WTC11 (cell line): ENCODE measurements around the gene ATP11A. TPM values are rescaled to one million over a fixed set of nuclear protein-coding genes. Genes with fewer than 3 reads are reported as not detected.

Experiments used
- ATAC-seq: fragments of 200-7000 bp; cut with Tn5 transposase; 2 replicates; pipeline ENCODE4 v1.10.0; 2021; ENCODE audit warnings: mild to moderate bottlenecking, moderate library complexity
- CTCF ChIA-PET: fragments of 300-600 bp; sonication (Branson Sonifier 250); formaldehyde crosslinking; loops from one replicate; lab custom pipeline; 2021; ENCODE audit warnings: antibody characterized with exemption; lab: Charles Lee
- POLR2A ChIA-PET: fragments of 350-600 bp; sonication (Branson Sonifier 250); formaldehyde crosslinking; loops from one replicate; lab custom pipeline; 2021; ENCODE audit warnings: antibody characterized with exemption; lab: Charles Lee
- DNase-seq: peaks from one replicate; pipeline ENCODE4 v3.0.0; 2021; ENCODE audit warnings: low spot score
- H3K27ac Mint-ChIP-seq: 2 replicates; pipeline ENCODE4 v1.8.0; 2021; ENCODE audit warnings: mixed read lengths
- H3K27me3 Mint-ChIP-seq: 2 replicates; pipeline ENCODE4 v1.8.0; 2021; ENCODE audit warnings: low read depth, mild to moderate bottlenecking, moderate library complexity, mixed read lengths
- H3K36me3 Mint-ChIP-seq: 2 replicates; pipeline ENCODE4 v1.8.0; 2021; ENCODE audit warnings: mixed read lengths
- H3K4me1 Mint-ChIP-seq: 2 replicates; pipeline ENCODE4 v1.8.0; 2022; ENCODE audit warnings: mixed read lengths
- H3K4me3 Mint-ChIP-seq: 2 replicates; pipeline ENCODE4 v1.8.0; 2021; ENCODE audit warnings: mild to moderate bottlenecking, moderate library complexity, mixed read lengths
- H3K9me3 Mint-ChIP-seq: 2 replicates; pipeline ENCODE4 v1.8.0; 2021; ENCODE audit warnings: mixed read lengths
- AFF4 ChIP-seq: sonication (generic); formaldehyde crosslinking; IDR thresholded peaks from 2 replicates; pipeline ENCODE4 v1.8.1; 2023; ENCODE audit warnings: mild to moderate bottlenecking, missing genetic modification reagents, borderline replicate concordance
- CBFB ChIP-seq: sonication (generic); formaldehyde crosslinking; IDR thresholded peaks from 2 replicates; pipeline ENCODE4 v1.8.1; 2022; ENCODE audit warnings: mild to moderate bottlenecking, low read depth, missing genetic modification reagents
- CREM ChIP-seq: sonication (generic); formaldehyde crosslinking; IDR thresholded peaks from 2 replicates; pipeline ENCODE4 v1.8.1; 2022; ENCODE audit warnings: mild to moderate bottlenecking, missing genetic modification reagents, moderate library complexity
- EMX1 ChIP-seq: fragments of 250-450 bp; sonication (Bioruptor Pico); IDR thresholded peaks from 2 replicates; pipeline ENCODE4 v1.8.0; 2021; ENCODE audit warnings: mild to moderate bottlenecking
- FOXP4 ChIP-seq: sonication (generic); formaldehyde crosslinking; IDR thresholded peaks from 2 replicates; pipeline ENCODE4 v1.8.0; 2022; ENCODE audit warnings: mild to moderate bottlenecking, missing genetic modification reagents
- KAT7 ChIP-seq: sonication (generic); formaldehyde crosslinking; IDR thresholded peaks from 2 replicates; pipeline ENCODE4 v1.8.1; 2023; ENCODE audit warnings: missing genetic modification reagents, mild to moderate bottlenecking, borderline replicate concordance
- NFE2L1 ChIP-seq: sonication (generic); formaldehyde crosslinking; IDR thresholded peaks from 2 replicates; pipeline ENCODE4 v1.8.1; 2023; ENCODE audit warnings: missing genetic modification reagents
- NFYB ChIP-seq: sonication (generic); formaldehyde crosslinking; conservative IDR thresholded peaks from 2 replicates; pipeline ENCODE4 v1.8.0; 2022; ENCODE audit warnings: low read depth, missing genetic modification reagents
- RORB ChIP-seq: fragments of 250-450 bp; sonication (Bioruptor Pico); IDR thresholded peaks from 2 replicates; pipeline ENCODE4 v1.9.0; 2021; ENCODE audit warnings: mild to moderate bottlenecking
- SMAD3 ChIP-seq: sonication (generic); formaldehyde crosslinking; IDR thresholded peaks from 2 replicates; pipeline ENCODE4 v1.8.0; 2022; ENCODE audit warnings: missing genetic modification reagents, mild to moderate bottlenecking, borderline replicate concordance
- SP1 ChIP-seq: sonication (generic); formaldehyde crosslinking; conservative IDR thresholded peaks from 2 replicates; pipeline ENCODE4 v1.8.1; 2022; ENCODE audit warnings: missing genetic modification reagents
- TCF7 ChIP-seq: sonication (generic); formaldehyde crosslinking; IDR thresholded peaks from 2 replicates; pipeline ENCODE4 v1.8.0; 2022; ENCODE audit warnings: mild to moderate bottlenecking, low read depth, missing genetic modification reagents, moderate library complexity
- TEAD1 ChIP-seq: sonication (generic); formaldehyde crosslinking; IDR thresholded peaks from 2 replicates; pipeline ENCODE4 v1.8.0; 2022; ENCODE audit warnings: mild to moderate bottlenecking, missing genetic modification reagents
- TEAD4 ChIP-seq: sonication (generic); formaldehyde crosslinking; IDR thresholded peaks from 2 replicates; pipeline ENCODE4 v1.8.0; 2022; ENCODE audit warnings: mild to moderate bottlenecking, missing genetic modification reagents
- USF2 ChIP-seq: sonication (generic); formaldehyde crosslinking; IDR thresholded peaks from 2 replicates; pipeline ENCODE4 v1.8.1; 2023; ENCODE audit warnings: mild to moderate bottlenecking, missing genetic modification reagents, moderate library complexity
- ZNF317 ChIP-seq: sonication (generic); formaldehyde crosslinking; IDR thresholded peaks from 2 replicates; pipeline ENCODE4 v1.8.1; 2023; ENCODE audit warnings: low read depth, mild to moderate bottlenecking, moderate library complexity, missing genetic modification reagents, borderline replicate concordance
- ZNF532 ChIP-seq: fragments of 250-450 bp; sonication (Bioruptor Pico); IDR thresholded peaks from 2 replicates; pipeline ENCODE4 v1.9.0; 2021; ENCODE audit warnings: mild to moderate bottlenecking, borderline replicate concordance
- ZSCAN18 ChIP-seq: fragments of 250-450 bp; sonication (Bioruptor Pico); IDR thresholded peaks from 2 replicates; pipeline ENCODE4 v2.1.2; 2022; ENCODE audit warnings: mild to moderate bottlenecking, moderate library complexity
- total RNA-seq: library from RNA; stranded (reverse); gene quantifications from 3 replicates; pipeline ENCODE4 v1.2.3, GENCODE V29; 2021

Gene ATP11A
- total RNA-seq, 1 experiment from 2014 or later, result 100 TPM

- H3K9me3 Mint-ChIP-seq, result peaks cover 6% of the 10 kb centered on the region
- no peak overlapping the region for H3K27ac Mint-ChIP-seq
- peaks cover 4% of the 10 kb centered on the region for H3K4me1 Mint-ChIP-seq
- TF ChIP-seq CBFB (CRISPR knock-in tag), result no peak
- TF ChIP-seq USF2 (CRISPR knock-in tag), result no peak
- TF ChIP-seq EMX1 (CRISPR knock-in tag), result no peak
- TF ChIP-seq TEAD1, result no peak
- no peak for TF ChIP-seq KAT7 (CRISPR knock-in tag)
- TF ChIP-seq ZNF317, result no peak
- no peak for TF ChIP-seq CREM (CRISPR knock-in tag)
- no peak for TF ChIP-seq TCF7 (CRISPR knock-in tag)
- TF ChIP-seq SP1 (CRISPR knock-in tag), result no peak
- TF ChIP-seq ZNF532, result no peak
- TF ChIP-seq TEAD4 (CRISPR knock-in tag), result no peak
- TF ChIP-seq RORB (CRISPR knock-in tag), result no peak
- TF ChIP-seq FOXP4 (CRISPR knock-in tag), result no peak
- no peak for TF ChIP-seq SMAD3
- no peak for TF ChIP-seq NFYB (CRISPR knock-in tag)
- ATAC-seq (no peak), DNase-seq (no peak)
- H3K4me3 Mint-ChIP-seq, result no peak overlapping the region
- peaks cover 60% of the 10 kb centered on the region for H3K36me3 Mint-ChIP-seq
- no peaks in the 10 kb centered on the region for H3K27me3 Mint-ChIP-seq
- ChIA-PET POLR2A (no interaction called here), CTCF (no interaction called here)
Observed at GRCh38 chr13:112810608-112811007, 120.8 kb downstream of the ATP11A start.

- no peak overlapping the region for H3K4me3 Mint-ChIP-seq
- ChIA-PET CTCF (no interaction called here), POLR2A (no interaction called here)
- H3K36me3 Mint-ChIP-seq, result peaks cover 61% of the 10 kb centered on the region
- peaks cover 15% of the 10 kb centered on the region for H3K9me3 Mint-ChIP-seq
- H3K27ac Mint-ChIP-seq, result no peak overlapping the region
- DNase-seq (no peak), ATAC-seq (no peak)
- H3K27me3 Mint-ChIP-seq, result no peaks in the 10 kb centered on the region
- H3K4me1 Mint-ChIP-seq, result peaks cover 3% of the 10 kb centered on the region
- TF ChIP-seq AFF4 (CRISPR knock-in tag) (no peak), USF2 (CRISPR knock-in tag) (no peak), ZSCAN18 (no peak), NFE2L1 (CRISPR knock-in tag) (no peak)
Observed at GRCh38 chr13:112812306-112813055, 122.6 kb downstream of the ATP11A start.
